Hypothalamus (tissue), 51 donors: Measurements from ENCODE around the gene TMEFF1.

ENCODE experiments used
- DNase-seq, 51 donors: peaks; one replicate each; lab custom pipeline; 2025; lab: John Stamatoyannopoulos, UW

Gene TMEFF1

DNA sequence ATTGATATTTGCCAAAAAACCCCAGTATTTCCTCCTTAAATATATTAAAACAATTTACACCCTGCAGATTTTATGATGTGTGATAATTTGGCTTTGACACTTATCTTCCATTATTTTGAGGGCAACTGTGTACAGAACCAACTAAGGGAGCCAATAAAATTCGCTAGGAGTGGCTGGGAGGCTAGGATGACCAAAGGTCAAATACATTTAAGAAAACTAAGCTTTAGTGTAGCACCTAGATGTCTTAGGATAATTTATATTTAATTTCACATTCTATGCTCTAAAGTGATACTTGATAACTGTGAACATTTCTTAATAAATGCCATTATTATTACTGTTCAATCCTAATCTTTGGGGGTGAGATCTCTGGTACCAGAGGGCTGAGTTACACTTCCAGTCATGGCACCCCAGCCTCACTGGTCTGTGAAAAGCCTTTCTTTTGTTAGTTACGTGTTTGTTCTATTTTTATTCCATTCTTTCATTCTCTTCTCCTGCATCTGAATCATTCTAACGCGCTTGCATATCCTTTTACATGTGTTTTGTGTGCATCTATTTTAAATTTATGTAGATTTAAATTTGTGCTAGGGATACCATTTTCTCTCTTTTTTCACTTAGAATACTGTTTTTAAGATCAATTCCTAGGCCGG is 26.9 kb upstream of the TMEFF1 start:
- no peak for DNase-seq

DNA sequence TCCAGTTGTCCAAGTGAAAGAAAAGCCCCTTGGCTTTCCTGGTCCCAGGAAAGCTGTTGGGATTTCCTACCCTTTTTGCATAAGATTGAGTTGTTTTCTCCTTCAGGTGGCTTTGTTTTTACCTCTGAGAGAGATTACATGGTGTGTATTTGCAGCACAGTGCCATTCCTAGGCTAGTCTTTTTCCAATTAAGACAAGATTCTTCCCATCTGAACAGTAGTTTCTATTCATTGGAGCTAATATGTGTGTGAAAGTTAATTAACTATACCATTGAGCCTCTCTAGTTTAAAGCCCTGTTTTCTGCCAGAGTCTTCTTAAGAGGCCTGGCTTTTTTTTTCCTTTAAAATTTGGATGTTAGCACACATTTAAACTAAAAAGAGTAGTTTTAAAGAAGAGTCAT is 25.9 kb upstream of the TMEFF1 start:
- no peak for DNase-seq

GRCh38 chr9:100448266-100448665 is 24.7 kb upstream of the TMEFF1 start:
- no peak for DNase-seq

GRCh38 chr9:100449420-100449819 is 23.5 kb upstream of the TMEFF1 start:
- DNase-seq = no peak

- DNase-seq = no peak
Measured at GRCh38 chr9:100452894-100453293, 20.1 kb upstream of the TMEFF1 start.

- DNase-seq = no peak
Measured at GRCh38 chr9:100455470-100455869, 17.5 kb upstream of the TMEFF1 start.

- no peak for DNase-seq
Measured at GRCh38 chr9:100457517-100457916, 15.4 kb upstream of the TMEFF1 start.

- DNase-seq = no peak
Measured at GRCh38 chr9:100459963-100460362, 13.0 kb upstream of the TMEFF1 start.

DNA sequence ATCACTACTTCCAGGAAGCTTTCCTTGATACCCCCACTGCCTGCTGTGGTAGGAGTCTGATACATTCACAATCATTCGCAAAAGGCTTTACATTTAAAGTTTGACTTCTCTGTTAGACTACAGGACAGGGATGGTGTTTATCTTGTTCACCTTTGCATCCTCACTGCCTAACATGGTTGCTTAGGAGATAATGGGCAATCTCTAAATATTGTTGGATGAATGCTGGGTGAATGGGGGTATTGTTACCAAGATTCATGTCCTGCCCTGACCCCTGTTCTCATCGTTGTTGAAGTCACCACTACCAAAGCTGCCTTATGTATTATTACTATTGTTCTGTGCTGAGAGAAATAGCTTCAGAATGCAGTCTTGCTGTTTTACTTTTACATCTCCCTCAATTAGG is 7.7 kb upstream of the TMEFF1 start:
- DNase-seq = peak in 2 of 51 donors; percentile 26 to 31

DNA sequence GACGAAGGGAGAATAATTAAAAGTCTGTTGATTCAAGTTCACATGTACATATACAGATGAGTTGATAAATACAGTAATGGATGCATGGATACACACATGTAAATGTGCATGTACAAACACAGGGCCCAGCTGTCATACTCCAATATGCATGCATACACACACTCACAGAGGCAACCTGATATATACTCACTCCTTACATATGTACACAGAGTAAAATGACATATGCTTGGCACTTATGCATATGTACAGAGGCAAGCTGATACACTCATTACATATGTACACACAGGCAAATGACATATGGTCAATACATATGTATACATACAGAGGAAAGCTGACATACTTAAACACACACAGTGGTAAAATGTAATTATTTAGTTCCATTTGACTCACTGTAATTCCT is 7.2 kb upstream of the TMEFF1 start:
- no peak for DNase-seq

DNA sequence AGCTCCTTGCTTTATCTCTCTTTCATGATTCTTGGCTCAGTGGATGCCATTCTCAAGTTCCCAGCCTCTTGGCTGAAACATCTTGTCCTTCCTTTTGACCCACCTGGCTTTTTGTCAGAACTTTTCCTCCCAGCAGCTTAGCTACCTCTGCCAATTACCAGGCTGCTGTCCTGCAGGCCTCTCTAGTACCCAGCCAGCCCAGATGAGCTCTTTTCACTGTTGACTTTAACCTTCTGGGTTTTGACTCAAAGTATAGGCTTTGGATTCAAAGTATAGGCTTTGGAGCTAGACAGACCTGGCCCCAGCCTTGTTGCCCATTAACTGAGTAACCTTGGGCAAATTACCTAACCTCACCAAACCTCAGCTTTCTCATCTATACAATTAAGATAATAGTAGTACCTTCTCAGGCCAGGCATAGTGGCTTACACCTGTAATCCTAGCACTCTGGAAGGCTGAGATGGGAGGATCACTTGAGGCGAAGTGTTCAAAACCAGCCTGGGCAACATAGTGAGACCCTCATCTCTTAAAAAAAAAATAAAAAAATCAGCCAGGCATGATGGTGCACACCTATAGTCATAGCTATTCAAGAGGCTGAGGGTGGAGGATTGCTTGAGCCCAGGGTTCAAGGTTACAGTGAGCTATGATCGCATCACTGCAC is 6.6 kb upstream of the TMEFF1 start:
- DNase-seq = peak in 3 of 51 donors; percentile 7 to 25 (median 14)

GRCh38 chr9:100466829-100467221 is 6.1 kb upstream of the TMEFF1 start:
- no peak for DNase-seq

DNA sequence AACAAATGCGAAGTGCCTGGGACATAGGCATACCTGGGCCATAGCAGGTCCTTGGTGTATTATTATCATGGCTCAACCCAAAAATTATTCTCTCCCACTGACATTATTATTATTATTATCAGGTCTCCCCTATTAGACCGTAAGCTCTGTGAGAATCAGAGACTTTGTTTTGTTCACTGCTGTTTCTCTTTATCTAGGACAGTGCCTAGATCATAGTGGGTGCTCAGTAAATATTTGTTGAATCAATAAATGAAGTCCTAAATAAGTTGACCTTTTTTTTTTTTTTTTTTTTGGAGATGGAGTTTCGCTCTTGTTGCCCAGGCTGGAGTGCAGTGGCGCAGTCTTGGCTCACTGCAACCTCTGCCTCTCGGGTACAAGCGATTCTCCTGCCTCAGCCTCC is 4.9 kb upstream of the TMEFF1 start:
- no peak for DNase-seq

- no peak for DNase-seq
Measured at GRCh38 chr9:100472268-100472667, 681 bp upstream of the TMEFF1 start.

GRCh38 chr9:100473276-100474081 is 530 bp downstream of the TMEFF1 start:
- peak in 20 of 51 donors; percentile 29 to 71 (median 46) for DNase-seq

GRCh38 chr9:100474082-100474923 is 1.4 kb downstream of the TMEFF1 start:
- peak in 19 of 51 donors; percentile 10 to 67 (median 33) for DNase-seq

DNA sequence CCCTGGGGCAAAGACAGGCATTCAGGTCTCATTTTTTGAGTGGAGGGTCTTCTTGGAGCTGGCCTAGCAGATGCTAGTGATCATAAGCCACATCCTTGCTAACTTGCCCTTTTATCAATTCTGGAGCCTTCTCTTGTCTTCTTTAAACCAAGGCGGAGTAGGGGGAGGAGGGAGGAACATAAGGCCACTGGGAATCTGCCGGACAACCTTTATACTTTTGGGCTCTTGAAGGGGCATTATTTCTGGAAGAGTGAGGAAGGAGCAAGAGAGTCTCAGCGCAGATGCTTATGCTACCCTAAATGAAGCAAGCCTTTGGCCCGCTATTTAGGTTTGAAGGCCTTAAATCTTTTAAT is 2.0 kb downstream of the TMEFF1 start:
- peak in 2 of 51 donors; percentile 56 to 57 for DNase-seq

GRCh38 chr9:100477241-100477640 is 4.3 kb downstream of the TMEFF1 start:
- no peak for DNase-seq

GRCh38 chr9:100478192-100478591 is 5.2 kb downstream of the TMEFF1 start:
- DNase-seq = no peak

DNA sequence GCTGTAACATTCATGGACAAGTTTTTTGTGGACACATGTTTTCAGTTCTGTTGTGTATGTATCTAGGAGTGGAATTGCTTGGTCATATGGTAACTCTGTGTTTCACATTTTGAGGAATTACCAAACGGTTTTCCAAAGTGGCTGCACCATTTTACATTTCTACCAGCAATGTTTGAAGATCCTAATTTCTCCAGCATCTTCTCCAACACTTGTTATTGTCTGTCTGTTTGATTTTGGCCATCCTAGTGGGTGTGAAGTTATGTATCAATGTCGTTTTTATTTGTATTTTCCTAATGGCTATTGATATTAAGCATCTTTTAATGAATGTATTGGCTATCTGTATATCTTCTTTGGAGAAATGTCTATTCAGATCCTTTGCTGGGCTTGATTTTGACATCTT is 6.9 kb downstream of the TMEFF1 start:
- no peak for DNase-seq

DNA sequence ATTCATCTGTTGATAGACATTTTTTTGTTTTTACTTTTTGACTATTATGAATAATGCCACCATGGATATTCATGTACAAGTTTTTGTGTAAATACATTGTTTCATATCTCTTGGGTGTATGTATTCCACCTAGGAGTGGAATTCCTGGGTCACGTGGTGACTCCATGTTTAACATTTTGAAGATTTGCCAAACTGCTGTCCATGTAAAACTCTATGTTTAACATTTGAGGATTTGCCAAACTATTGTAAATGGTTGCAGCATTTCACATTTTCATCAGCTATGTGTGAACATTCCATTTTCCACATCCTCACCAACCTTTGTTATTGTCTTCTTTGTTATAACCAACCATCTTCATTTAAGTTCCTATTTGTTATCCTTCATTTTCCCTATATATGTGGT is 12.2 kb downstream of the TMEFF1 start:
- DNase-seq = no peak
